Kidney (tissue), 14 donors: ENCODE data around the gene SREK1. TPM values are rescaled to one million over a fixed set of nuclear protein-coding genes. Genes with fewer than 3 reads are reported as not detected.

ENCODE experiments used
- DNase-seq, 5 donors: peaks; one replicate each; pipeline ENCODE4 v3.0.0-alpha.2; 2013 to 2020
- FAIRE-seq: peaks from 2 replicates; lab custom pipeline; 2012; peaks lifted over from hg19 to GRCh38; lab: Jason Lieb, UNC
- H3K27ac ChIP-seq, 2 donors: one replicate each; pipeline ENCODE4 v1.7.0; 2013; ENCODE audit warnings: low read depth in 2 of 2, low read length in 2 of 2, inconsistent platforms in 1 of 2
- H3K27me3 ChIP-seq: one replicate; pipeline ENCODE4 v1.7.1; 2013; ENCODE audit warnings: low read length, inconsistent platforms; ENCODE audit not compliant: control insufficient read depth, insufficient read depth
- H3K36me3 ChIP-seq, 3 donors: one replicate each; pipeline versions ENCODE4 v1.7.0 to v1.7.1; 2013; ENCODE audit warnings: low read length in 3 of 3, control low read depth in 1 of 3, inconsistent platforms in 1 of 3; ENCODE audit not compliant: insufficient read depth in 3 of 3, control insufficient read depth in 2 of 3
- H3K4me1 ChIP-seq, 3 donors: one replicate each; pipeline versions ENCODE4 v1.7.0 to v1.7.1; 2013; ENCODE audit warnings: low read length in 3 of 3, inconsistent platforms in 1 of 3, low read depth in 1 of 3; ENCODE audit not compliant: control insufficient read depth in 2 of 3, insufficient read depth in 2 of 3
- H3K4me3 ChIP-seq, 3 donors: one replicate each; pipeline versions ENCODE4 v1.7.0 to v1.8.1; 2013; ENCODE audit warnings: low read length in 3 of 3, control low read depth in 1 of 3, inconsistent platforms in 1 of 3
- H3K9ac ChIP-seq, 3 donors: one replicate each; pipeline versions ENCODE4 v1.7.0 to v1.7.1; 2013; ENCODE audit warnings: low read length in 3 of 3, control low read depth in 1 of 3, inconsistent platforms in 1 of 3
- H3K9me3 ChIP-seq, 3 donors: one replicate each; pipeline versions ENCODE4 v1.7.0 to v1.7.1; 2013; ENCODE audit warnings: low read length in 3 of 3, control low read depth in 1 of 3, inconsistent platforms in 1 of 3; ENCODE audit not compliant: control insufficient read depth in 2 of 3, insufficient read depth in 1 of 3
- intact Hi-C: fragments of 100-400 bp; cut with DNase I; formaldehyde crosslinking; loops from one replicate; pipeline ENCODE4 v1.11.1; 2022
- polyA plus RNA-seq: library from polyadenylated mRNA; stranded (reverse); fragments of 350-450 nt; fragmentation: Illumina TruSeq; extraction: RNeasy Lipid Tissue Mini Kit (QIAGEN cat#74804); gene quantifications from one replicate; pipeline ENCODE4 v1.2.3, GENCODE V29; 2014; ENCODE audit warnings: low read depth, low replicate concordance; ENCODE audit not compliant: insufficient read depth
- total RNA-seq: library from RNA; stranded (reverse); fragmentation: NEBNext Ultra II Directional; extraction: Animal tissue kit (Norgen Biotek cat#: 25700); gene quantifications from one replicate; pipeline ENCODE4 v1.2.1, GENCODE V29; 2021
- TF ChIP-seq, protein P1 (sequence below): IDR thresholded peaks from 3 replicates; pipeline ENCODE4 v1.5.1; 2012; ENCODE audit warnings: mild to moderate bottlenecking, moderate library complexity, borderline replicate concordance; ENCODE audit not compliant: insufficient read depth; ENCODE audit errors: extremely low read depth
- donor health status: control.
- donor health status: control.
- donor health status: control.
- donor health status: control.
- donor health status: control.
- donor health status: DM: yes; HTN: yes; CAD: no.
- donor health status: Normal renal cell carcinoma (clear cell type).

SREK1 gene
- total and polyA plus RNA-seq, 2 donors from 2014 or later, result 22.2 to 70.0 TPM

DNA sequence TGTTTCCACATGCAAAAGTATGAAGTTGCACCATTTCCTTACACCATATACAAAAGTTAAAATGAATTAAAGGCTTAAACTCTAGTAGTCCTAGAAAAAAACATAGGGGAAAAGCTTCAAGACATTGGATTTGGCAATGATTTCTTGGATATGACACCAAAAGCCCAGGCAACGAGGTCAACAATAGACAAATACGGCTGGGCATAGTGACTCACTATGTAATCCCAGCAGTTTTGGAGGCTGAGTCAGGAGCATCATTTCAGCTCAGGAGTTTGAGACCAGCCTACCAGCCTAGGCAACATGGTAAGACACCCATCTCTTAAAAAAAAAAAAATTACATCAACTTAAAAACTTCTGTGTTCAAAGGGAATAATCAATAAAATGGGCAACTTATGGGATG lies 30.9 kb upstream of the SREK1 start:
- FAIRE-seq (no peak), DNase-seq (no peak)
- Histone ChIP-seq H3K9me3 (no peaks in the 10 kb centered on the region), H3K27ac (no peak overlapping the region), H3K36me3 (no peaks in the 10 kb centered on the region), H3K4me1 (no peaks in the 10 kb centered on the region), H3K4me3 (no peak overlapping the region), H3K27me3 (no peaks in the 10 kb centered on the region), H3K9ac (no peak overlapping the region)
- TF ChIP-seq, protein P1, sequence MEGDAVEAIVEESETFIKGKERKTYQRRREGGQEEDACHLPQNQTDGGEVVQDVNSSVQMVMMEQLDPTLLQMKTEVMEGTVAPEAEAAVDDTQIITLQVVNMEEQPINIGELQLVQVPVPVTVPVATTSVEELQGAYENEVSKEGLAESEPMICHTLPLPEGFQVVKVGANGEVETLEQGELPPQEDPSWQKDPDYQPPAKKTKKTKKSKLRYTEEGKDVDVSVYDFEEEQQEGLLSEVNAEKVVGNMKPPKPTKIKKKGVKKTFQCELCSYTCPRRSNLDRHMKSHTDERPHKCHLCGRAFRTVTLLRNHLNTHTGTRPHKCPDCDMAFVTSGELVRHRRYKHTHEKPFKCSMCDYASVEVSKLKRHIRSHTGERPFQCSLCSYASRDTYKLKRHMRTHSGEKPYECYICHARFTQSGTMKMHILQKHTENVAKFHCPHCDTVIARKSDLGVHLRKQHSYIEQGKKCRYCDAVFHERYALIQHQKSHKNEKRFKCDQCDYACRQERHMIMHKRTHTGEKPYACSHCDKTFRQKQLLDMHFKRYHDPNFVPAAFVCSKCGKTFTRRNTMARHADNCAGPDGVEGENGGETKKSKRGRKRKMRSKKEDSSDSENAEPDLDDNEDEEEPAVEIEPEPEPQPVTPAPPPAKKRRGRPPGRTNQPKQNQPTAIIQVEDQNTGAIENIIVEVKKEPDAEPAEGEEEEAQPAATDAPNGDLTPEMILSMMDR, result no peak
- intact Hi-C loops, result no loop called here

DNA sequence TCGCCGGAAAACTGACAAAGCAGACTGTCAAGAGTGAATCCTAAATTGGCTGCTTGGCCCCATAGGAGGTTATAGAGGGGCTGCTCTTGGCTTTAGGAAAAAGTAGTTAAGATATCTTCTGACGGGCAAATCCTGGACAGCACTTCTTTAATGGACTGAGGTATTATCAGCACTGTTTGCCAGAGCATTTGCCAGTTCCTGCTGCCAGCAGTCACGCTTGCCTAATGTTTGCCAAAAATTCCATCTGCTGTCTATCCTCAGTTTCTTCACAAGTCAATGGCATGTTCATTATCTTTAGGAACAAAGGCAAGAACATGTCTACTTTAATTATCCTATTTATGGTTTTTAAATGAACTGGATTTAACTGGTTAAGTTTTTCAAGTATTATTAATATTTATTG lies 25.8 kb upstream of the SREK1 start:
- intact Hi-C loops, result no loop called here
- DNase-seq (no peak), FAIRE-seq (no peak)
- no peaks in the 10 kb centered on the region for H3K4me1 ChIP-seq
- no peak overlapping the region for H3K4me3 ChIP-seq
- H3K9me3 ChIP-seq, result no peaks in the 10 kb centered on the region
- TF ChIP-seq, protein P1, result no peak
- H3K9ac ChIP-seq, result no peak overlapping the region
- H3K36me3 ChIP-seq, result no peaks in the 10 kb centered on the region
- H3K27me3 ChIP-seq, result no peaks in the 10 kb centered on the region
- H3K27ac ChIP-seq, result no peak overlapping the region

DNA sequence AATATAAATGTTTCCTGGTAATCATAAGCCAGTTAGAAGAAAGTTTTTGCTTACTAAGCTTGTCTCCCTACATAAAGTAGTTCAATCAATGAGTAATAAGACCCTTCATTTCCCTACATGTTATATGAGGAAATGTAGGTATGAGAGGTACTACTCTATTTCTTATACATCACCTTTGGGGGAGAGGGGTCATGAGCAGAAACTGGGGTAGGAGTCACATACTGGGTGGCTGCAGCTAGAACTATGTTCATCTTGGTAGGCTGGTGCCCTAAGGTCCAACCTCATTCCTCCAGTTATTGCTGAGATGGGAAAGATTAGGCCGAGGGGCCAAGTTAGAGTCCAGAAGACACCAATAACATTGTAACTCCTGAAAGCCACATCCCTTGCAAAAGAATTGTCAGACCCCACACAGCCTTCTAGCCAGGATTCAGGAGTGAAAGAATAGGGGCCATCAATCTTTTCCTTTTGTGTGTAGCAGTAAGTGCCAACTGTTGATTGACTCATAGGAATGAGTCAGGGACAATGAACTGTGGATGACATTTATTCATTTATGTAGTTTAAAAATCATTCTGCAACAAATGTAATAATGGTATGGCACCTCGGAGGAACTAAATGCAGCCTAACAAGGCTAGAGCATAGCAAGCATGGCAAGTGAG lies 21.6 kb upstream of the SREK1 start:
- DNase-seq, result no peak
- no peaks in the 10 kb centered on the region for H3K36me3 ChIP-seq
- no peak for FAIRE-seq

More for the DNA sequence above, 21.6 kb upstream of the SREK1 start:
- Histone ChIP-seq H3K27me3 (no peaks in the 10 kb centered on the region), H3K9ac (no peak overlapping the region), H3K9me3 (no peaks in the 10 kb centered on the region), H3K4me1 (no peaks in the 10 kb centered on the region), H3K27ac (no peak overlapping the region), H3K4me3 (no peak overlapping the region)
- TF ChIP-seq, protein P1, result no peak
- intact Hi-C loops, result no loop called here
